HEK293T (cell line): ENCODE data around the gene LANCL3.
"Not testable (repeated sequence)": the region's sequence is repeated elsewhere in the genome, so short reads cannot be mapped to it uniquely, and the experiment has no call there.

Experiments used
- ARNT ChIP-seq: fragments of 450-650 bp; IDR thresholded peaks from 2 replicates; pipeline ENCODE4 v1.6.1; 2017; ENCODE audit warnings: mild to moderate bottlenecking
- BHLHE40 ChIP-seq: fragments of 450-650 bp; IDR thresholded peaks from 2 replicates; pipeline ENCODE4 v1.6.1; 2016; ENCODE audit warnings: mild to moderate bottlenecking, moderate library complexity, borderline replicate concordance
- FOXA1 ChIP-seq: fragments of 450-650 bp; IDR thresholded peaks from 2 replicates; pipeline ENCODE4 v1.6.1; 2016; ENCODE audit warnings: mild to moderate bottlenecking
- FOXK2 ChIP-seq: fragments of 450-650 bp; IDR thresholded peaks from 2 replicates; pipeline ENCODE4 v1.6.1; 2016; ENCODE audit warnings: mild to moderate bottlenecking
- FOXM1 ChIP-seq: fragments of 450-650 bp; IDR thresholded peaks from 2 replicates; pipeline ENCODE4 v1.6.1; 2017; ENCODE audit warnings: mild to moderate bottlenecking, borderline replicate concordance
- L3MBTL2 ChIP-seq: fragments of 450-650 bp; conservative IDR thresholded peaks from 2 replicates; pipeline ENCODE4 v1.6.1; 2016; ENCODE audit warnings: mild to moderate bottlenecking
- LEF1 ChIP-seq: fragments of 450-650 bp; IDR thresholded peaks from 2 replicates; pipeline ENCODE4 v1.6.1; 2017; ENCODE audit warnings: mild to moderate bottlenecking, borderline replicate concordance
- NFRKB ChIP-seq: fragments of 450-650 bp; IDR thresholded peaks from 2 replicates; pipeline ENCODE4 v1.6.1; 2016; ENCODE audit warnings: mild to moderate bottlenecking, moderate library complexity
- PKNOX1 ChIP-seq: fragments of 450-650 bp; IDR thresholded peaks from 2 replicates; pipeline ENCODE4 v1.6.1; 2016
- SP1 ChIP-seq: fragments of 450-650 bp; IDR thresholded peaks from 2 replicates; pipeline ENCODE4 v1.6.1; 2017
- SUZ12 ChIP-seq: fragments of 450-650 bp; IDR thresholded peaks from 2 replicates; pipeline ENCODE4 v1.6.1; 2016; ENCODE audit warnings: mild to moderate bottlenecking
- TARDBP ChIP-seq: fragments of 450-650 bp; IDR thresholded peaks from 2 replicates; pipeline ENCODE4 v1.6.1; 2016
- ZNF384 ChIP-seq: fragments of 450-650 bp; IDR thresholded peaks from 2 replicates; pipeline ENCODE4 v1.6.1; 2016

DNA sequence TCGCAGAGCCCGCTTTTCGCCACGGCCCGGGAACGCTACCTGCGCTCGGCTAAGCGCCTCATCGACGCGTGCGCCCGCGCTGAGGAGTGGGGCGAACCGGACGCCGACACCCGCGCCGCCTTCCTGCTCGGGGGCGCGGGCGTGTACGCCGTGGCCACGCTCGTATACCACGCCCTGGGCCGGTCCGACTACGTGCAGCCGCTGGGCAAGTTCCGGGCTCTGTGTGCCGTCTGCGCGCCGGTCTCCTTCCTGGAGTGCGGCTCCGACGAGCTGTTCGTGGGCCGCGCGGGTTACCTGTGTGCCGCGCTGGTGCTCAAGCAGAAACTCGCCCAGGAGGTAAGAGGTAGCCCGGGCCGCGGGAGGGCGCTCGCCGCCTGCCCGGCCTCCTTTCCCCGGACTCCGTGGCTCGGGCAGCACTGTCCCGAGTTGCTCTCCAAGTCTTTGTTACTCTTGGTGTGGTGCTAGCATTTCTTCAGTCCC is 687 bp downstream of the LANCL3 start:
- not testable (repeated sequence) for TF ChIP-seq TARDBP, BHLHE40, ZNF384, FOXA1, NFRKB, PKNOX1, LEF1, SUZ12, FOXK2, SP1, FOXM1, ARNT, L3MBTL2
